ENCODE data around the gene UCK1.
"Not testable (repeated sequence)": the region's sequence is repeated elsewhere in the genome, so short reads cannot be mapped to it uniquely, and the experiment has no call there.

UCK1 gene

DNA sequence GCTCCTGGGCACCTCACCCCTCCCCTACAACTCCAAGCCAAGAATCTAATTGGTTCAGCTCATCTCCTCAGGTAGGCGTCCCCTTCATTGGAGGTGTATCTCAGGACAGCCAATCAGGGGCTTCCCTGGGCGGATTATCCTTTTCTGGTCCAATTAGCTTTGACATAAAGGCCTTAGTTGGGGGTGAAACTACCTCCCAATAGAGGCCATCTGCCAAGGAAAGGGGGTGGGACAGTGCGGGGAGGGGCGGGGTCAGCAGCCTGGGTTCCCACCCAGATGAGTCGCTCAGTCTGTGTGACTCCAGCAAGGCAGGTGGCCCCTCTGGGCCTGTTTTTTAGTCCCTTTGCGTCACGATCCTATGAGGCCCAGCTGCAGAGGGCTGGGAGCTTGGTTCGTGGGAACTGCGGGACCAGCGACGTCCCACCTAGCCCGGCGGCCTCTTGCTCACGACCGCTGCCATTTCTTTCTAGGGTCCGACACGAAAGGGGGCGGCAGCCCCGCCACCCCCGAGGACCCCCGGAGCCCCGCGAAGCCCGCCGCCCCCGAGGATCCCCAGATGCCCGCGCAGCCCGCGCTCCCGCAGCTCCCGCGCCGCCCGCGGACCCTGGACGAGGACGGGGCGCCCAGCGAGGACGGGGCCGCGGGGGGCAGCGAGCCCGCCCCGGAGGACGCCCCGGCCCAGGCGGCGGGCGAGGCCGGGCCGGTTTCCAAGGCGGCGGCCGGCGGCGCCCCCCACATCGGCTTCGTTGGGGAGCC is 23.2 kb upstream of the UCK1 start:
- DNase-seq (ENCODE audit: low spot score), result no peak

- DNase-seq (ENCODE audit: low spot score), result no peak
These were observed 21.0 kb upstream of the UCK1 start for GRCh38 chr9:131552030-131552429.

DNA sequence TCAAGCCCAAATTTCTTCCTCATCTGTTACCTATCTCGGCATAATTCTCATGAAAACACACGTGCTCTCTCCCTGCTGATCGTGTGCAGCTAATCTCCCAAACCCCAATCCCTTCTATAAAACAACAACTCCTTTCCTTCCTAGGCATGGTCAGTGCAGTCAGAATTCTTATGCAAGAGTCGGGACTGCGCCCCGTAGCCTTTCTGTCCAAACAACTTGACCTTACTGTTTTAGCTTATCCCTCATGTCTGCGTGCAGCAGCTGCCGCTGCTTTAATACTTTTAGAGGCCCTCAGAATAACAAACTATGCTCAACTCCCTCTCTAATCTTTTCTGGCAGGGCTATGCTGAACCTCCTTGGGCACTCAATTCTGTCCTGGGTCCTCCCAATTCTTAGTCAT is 19.4 kb upstream of the UCK1 start:
- not testable (repeated sequence) for DNase-seq (ENCODE audit: low spot score)

DNA sequence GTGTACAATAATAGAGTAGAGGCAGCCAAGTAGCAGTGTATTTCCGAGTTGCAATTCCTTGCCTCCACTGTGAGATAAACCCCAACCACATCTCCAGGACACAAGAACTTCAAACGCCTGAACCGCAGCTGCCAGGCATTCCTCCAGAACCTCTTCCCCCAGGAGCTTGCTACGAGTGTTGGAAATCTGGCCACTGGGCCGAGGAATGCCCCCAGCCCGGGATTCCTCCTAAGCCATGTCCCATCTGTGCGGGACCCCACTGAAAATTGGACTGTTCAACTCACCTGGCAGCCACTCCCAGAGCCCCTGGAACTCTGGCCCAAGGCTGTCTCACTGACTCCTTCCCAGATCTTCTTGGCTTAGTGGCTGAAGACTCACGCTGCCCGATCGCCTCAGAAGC is 18.1 kb upstream of the UCK1 start:
- not testable (repeated sequence) for DNase-seq (ENCODE audit: low spot score)

GRCh38 chr9:131546336-131547084 is 15.4 kb upstream of the UCK1 start:
- no peak for DNase-seq (ENCODE audit: low spot score)

DNA sequence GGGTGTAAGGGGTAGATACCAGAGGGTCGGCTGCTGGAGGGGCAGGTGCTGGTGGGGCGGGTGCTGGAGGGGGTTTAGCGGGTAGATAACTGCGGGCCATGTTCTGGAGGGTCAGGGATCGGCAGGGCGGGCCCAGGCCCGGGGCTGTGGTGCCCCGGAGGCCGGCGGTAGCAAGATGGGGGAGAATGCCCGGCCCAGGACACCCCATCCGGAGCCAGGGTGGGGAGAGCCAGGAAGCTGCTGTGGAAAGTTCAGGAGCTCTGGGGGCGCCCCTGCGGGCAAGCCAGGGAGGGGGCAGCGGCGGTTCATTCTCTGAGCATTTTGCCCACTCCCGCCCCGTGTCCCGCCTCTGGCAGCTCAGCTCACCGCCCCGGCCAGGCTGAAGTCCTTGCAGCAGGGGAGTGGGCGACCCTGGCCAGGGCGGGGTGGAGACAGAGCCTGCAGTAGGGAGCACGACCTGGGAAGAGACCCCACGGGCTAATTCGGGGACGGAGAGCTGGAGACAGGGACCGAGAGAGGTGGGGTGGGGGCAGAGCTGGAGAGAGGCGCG is 14.8 kb upstream of the UCK1 start:
- DNase-seq (ENCODE audit: low spot score), result no peak

- DNase-seq (ENCODE audit: low spot score), result no peak
These were observed 14.1 kb upstream of the UCK1 start, which contains the start of gene PRRT1B for GRCh38 chr9:131545003-131545785. Gene PRRT1B, plus strand, starts transcription at chr9:131545523. Its CDS starts 93 bp downstream, at chr9:131545616.

GRCh38 chr9:131543141-131543540 is 12.1 kb upstream of the UCK1 start:
- DNase-seq (ENCODE audit: low spot score), result no peak

DNA sequence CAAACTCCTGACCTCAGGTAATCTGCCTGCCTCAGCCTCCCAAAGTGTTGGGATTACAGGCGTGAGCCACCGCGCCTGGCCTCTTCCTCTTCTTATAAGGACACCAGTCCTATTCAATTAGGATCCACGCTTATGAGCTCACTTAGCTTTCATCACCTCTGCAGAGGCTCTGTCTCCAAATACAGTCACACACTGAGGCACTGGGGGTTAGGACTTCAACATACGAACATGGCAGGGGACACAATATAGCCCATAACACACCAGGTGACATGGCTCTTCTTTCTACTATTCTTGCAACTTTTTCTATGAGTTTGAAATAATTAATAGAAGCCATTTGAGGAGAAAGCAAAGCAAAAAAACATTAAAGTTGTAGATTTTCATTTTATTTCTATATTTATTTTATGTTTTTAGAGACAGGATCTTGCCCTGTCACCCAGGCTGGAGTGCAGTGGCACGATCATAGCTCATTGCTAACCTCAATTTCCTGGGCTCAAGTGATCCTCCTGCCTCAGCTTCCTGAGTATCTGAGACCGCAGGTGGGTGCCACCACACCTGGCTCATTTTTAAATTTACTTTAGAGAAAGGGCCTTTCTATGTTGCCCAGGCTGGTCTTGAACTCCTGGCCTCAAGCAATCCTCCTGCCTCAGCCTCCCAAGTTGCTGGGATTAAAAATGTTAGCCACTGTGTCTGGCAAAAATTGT is 8.3 kb upstream of the UCK1 start:
- no peak for DNase-seq (ENCODE audit: low spot score)

GRCh38 chr9:131537946-131538345 is 6.9 kb upstream of the UCK1 start:
- DNase-seq (ENCODE audit: low spot score), result no peak

DNA sequence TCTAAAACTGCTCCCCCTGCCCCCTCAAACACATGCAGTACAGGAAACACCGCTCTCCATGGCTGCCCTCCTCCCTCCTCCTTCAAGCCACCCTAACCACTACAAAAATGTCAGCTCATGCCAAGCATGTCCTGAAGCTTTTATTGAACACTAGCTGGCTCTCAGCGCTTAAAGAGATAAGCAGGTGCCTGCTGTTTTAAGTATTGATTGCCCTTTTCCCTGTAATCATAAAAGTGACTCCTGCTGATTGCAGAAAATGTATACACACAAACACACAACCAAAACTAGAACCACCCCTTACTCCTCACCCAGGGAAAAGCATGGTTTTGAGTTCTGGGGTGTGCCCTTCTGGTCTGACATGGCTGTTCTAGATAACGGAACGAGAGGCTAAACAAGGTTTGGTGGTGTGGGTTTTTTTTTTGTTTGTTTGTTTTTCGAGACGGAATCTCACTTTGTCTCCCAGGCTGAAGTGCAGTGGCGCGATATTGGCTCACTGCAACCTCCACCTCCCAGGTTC is 3.7 kb upstream of the UCK1 start:
- DNase-seq (ENCODE audit: low spot score), result peak; percentile 56

DNA sequence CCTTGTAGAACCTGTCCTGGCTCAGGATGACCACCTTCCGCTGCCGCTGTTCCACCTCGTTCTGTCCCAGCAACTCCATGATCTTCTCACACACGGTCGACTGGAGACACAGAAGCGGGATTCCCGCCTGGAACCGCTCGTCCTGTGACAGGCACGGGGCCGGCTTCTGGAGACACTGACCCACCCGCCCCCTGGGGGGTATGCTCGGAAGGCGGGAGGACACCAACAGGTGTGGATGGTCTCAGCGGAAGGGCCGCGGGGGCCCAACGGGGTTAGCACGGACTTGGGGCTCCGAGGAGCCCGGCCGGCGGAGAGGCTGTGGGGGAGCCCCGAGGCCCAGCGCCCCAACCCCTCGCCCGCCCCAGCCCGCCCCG is 530 bp downstream of the UCK1 start:
- no peak for DNase-seq (ENCODE audit: low spot score)

GRCh38 chr9:131529597-131530545 is 1.2 kb downstream of the UCK1 start:
- no peak for DNase-seq (ENCODE audit: low spot score)

DNA sequence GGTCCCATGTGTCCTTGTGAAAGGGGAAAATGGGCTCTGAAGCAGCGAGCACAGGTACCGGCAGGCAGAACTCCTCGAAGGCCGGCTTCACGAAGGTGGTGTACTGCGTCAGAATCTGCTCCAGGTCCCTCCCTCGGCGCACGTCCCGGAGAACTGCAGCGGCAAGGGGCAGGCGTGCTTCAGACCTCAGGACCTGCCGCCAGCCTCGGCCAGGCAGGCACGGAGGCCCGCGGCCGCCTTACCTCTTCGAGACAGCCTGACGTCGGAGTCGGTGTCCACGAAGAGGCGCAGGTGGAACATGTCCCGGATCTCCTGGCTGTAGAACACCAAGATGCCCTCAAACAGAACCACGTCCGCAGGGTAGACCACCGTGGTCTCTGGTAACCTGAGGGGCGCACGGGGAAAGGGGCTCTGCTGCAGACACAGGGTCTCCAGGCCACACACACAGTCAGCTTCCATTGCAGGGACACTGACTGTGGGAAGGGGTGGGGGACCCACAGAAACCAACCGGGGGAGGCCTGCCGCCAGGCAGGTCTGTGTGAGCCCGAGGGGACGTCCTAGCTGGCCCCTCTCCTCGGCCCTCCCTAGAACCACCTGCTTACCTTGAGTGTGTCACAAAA is 2.1 kb downstream of the UCK1 start:
- DNase-seq (ENCODE audit: low spot score), result no peak

DNA sequence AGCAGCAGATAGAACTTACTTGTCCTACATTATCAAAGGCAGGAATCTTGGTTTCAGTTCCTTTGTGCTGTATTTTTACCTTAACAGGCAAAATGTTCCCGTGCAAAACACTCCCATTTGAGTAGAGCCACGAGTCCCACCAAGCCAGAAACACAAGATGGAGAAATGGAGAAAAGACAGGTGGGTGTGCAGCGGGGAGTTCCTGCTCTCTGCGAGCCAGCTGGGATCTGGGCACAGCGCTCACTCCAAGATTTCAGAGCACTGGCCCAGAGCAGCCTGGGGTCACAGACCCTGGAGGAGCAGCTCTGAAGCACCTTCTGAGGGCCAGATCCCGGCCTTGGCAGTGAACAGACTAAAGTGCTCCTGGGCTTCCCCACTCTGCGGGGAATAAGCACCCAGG is 2.9 kb downstream of the UCK1 start:
- no peak for DNase-seq (ENCODE audit: low spot score)

GRCh38 chr9:131525643-131526565 is 5.2 kb downstream of the UCK1 start:
- no peak for DNase-seq (ENCODE audit: low spot score)

DNA sequence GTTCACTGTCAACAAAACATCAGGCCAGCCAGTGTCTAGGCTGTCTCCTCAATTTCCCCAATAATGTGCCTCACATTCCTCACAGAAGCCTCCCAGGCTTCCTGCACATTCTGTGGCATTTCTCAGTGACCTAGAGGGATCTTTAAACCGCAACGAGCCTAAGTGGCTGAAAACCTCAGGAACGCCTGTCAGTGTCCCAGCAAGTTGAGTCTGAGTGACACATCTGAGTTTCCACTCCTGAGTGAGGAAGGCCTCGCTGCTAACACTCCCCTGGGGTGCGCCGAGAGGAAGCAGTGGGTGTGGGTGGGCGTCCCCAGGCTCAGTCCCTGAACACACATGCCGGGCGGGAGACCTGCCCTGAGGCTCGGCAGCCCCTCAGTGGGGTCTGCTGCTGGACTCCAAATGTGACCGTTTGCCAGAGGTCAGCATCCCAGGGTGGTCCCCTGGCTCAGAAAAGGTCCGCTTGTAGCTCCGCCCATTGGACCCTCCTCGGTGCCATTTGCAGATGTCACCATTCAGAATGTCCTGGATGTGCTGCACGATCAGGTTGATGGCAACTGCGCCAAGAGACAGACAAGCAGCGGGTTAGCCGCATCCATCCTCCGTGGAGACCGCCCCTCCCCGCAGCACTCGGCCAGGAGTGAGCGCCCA is 6.3 kb downstream of the UCK1 start:
- no peak for DNase-seq (ENCODE audit: low spot score)
